Measurements from ENCODE around the gene APMAP.
A peak's percentile ranks its signal among the peaks of the same experiment; 100 is the strongest.

GRCh38 chr20:24992487-24993205 is at the start of gene APMAP:
- TF ChIP-seq POLR2AphosphoS5 (IDR thresholded peaks at IDR 0.05) (peak; percentile 98), CTCF (IDR thresholded peaks at IDR 0.05) (peak in 1 of 4 experiments; percentile 29), POLR2A (IDR thresholded peaks at IDR 0.05) (peak; percentile 96)

Data from prostate gland (tissue), 2 donors.